Mucosa of rectum (tissue), 2 donors: ENCODE data around the gene NPR1.

Experiments used
- H3K27ac ChIP-seq, 2 donors: one replicate each; pipeline ENCODE4 v1.7.0; 2013; ENCODE audit warnings: inconsistent platforms in 2 of 2, low read depth in 2 of 2, low read length in 2 of 2
- H3K27me3 ChIP-seq, 2 donors: one replicate each; pipeline ENCODE4 v1.7.0; 2013; ENCODE audit warnings: low read length in 2 of 2; ENCODE audit not compliant: control insufficient read depth in 2 of 2, insufficient read depth in 2 of 2
- H3K36me3 ChIP-seq, 2 donors: one replicate each; pipeline ENCODE4 v1.7.0; 2013; ENCODE audit warnings: low read length in 2 of 2; ENCODE audit not compliant: control insufficient read depth in 2 of 2, insufficient read depth in 2 of 2
- H3K4me1 ChIP-seq, 2 donors: one replicate each; pipeline ENCODE4 v1.7.0; 2013; ENCODE audit warnings: low read length in 2 of 2, mild to moderate bottlenecking in 1 of 2; ENCODE audit not compliant: control insufficient read depth in 2 of 2, insufficient read depth in 2 of 2
- H3K4me3 ChIP-seq, 2 donors: one replicate each; pipeline ENCODE4 v1.7.0; 2013; ENCODE audit warnings: low read length in 2 of 2
- H3K9ac ChIP-seq, 2 donors: one replicate each; pipeline ENCODE4 v1.7.0; 2013; ENCODE audit warnings: low read length in 2 of 2, low read depth in 1 of 2, mild to moderate bottlenecking in 1 of 2
- H3K9me3 ChIP-seq, 2 donors: one replicate each; pipeline ENCODE4 v1.7.0; 2013; ENCODE audit warnings: low read length in 2 of 2; ENCODE audit not compliant: control insufficient read depth in 2 of 2
- donor health status: healthy.
- donor health status: Normal muscosa, but diverticular disease.

The NPR1 gene

DNA sequence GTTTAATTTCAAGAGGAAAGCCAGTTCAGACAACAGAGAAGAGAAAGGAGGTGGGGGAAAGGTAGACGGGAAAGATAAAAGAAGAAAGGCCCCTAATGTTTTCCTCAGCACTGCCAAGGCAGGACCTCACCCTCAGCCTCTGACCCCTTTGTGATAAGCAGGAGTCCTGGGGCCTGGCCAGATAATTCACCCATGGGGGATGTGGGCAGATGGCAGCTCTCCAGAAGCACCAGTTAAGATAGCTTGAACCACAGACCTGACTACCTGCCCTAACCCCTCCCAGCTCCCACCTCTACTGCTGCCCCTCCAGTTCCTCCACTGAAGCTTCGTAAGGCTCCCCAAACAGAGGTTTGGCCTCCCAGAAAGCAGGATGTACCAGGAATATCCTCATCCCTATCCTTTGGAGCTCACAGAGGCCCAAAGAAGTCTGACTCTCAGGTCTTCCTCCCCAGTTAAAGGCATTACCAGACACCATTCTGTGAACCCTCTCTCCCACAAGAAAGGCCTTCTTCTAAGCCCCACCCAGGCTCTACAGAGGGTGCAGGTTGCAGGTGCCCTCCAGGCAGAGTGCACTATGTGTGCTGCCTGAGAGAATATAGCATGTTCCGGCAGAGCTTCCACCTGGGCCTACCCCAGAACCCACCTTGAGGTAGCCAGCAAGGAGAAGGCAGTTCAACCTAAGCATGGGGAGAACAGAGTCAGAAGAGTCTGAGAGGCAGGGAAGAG, 29.2 kb upstream of the NPR1 start:
- Histone ChIP-seq H3K4me3 (no peak overlapping the region), H3K36me3 (peaks cover 16 to 23% of the 10 kb centered on the region in 2 donors), H3K4me1 (peaks cover 6 to 11% of the 10 kb centered on the region in 2 donors), H3K9me3 (no peaks in the 10 kb centered on the region), H3K27ac (no peak overlapping the region), H3K9ac (no peak overlapping the region), H3K27me3 (no peaks in the 10 kb centered on the region)

DNA sequence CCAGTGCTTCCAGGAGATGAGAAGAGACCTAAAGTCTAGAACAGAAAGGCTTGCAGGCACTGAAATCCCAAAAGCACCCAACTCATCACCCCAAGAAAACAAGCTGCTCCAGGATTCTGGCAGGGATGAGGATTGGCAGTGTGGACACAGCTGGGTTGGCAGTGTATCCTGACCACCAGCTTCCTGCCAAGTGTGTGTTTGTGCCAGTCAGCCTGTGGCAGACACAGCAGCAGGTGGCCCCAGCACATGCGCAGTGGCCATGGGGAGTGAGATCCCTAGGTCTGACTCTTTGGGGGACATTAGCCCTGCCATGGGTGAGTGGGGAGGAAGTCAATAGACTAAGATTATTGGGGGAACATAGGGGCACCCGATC, 28.6 kb upstream of the NPR1 start:
- Histone ChIP-seq H3K27me3 (no peaks in the 10 kb centered on the region), H3K27ac (no peak overlapping the region), H3K4me1 (peaks cover 6 to 11% of the 10 kb centered on the region in 2 donors), H3K36me3 (peaks cover 14 to 18% of the 10 kb centered on the region in 2 donors), H3K4me3 (no peak overlapping the region), H3K9me3 (no peaks in the 10 kb centered on the region), H3K9ac (no peak overlapping the region)

DNA sequence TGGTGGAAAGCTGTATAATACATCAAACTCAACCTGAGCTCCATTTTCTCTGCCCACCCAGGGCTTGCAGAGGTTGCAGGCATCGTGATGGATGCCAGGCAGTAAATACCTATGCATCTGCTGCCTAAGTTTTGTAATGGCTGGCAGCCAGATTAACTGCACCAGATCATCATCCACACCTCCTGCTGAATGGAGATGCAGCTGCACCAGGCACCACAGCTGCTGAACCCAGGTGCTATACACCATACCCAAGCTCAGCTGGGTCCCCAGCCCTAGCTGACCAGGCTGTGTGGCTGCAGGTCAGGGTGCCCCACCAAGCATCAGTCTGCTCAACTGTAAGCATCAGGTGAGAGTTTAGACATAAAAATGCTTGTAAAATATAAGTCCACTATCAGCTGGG, 26.7 kb upstream of the NPR1 start:
- no peak overlapping the region for H3K27ac ChIP-seq
- H3K9me3 ChIP-seq: no peaks in the 10 kb centered on the region
- peaks cover 6 to 11% of the 10 kb centered on the region in 2 donors for H3K4me1 ChIP-seq

DNA sequence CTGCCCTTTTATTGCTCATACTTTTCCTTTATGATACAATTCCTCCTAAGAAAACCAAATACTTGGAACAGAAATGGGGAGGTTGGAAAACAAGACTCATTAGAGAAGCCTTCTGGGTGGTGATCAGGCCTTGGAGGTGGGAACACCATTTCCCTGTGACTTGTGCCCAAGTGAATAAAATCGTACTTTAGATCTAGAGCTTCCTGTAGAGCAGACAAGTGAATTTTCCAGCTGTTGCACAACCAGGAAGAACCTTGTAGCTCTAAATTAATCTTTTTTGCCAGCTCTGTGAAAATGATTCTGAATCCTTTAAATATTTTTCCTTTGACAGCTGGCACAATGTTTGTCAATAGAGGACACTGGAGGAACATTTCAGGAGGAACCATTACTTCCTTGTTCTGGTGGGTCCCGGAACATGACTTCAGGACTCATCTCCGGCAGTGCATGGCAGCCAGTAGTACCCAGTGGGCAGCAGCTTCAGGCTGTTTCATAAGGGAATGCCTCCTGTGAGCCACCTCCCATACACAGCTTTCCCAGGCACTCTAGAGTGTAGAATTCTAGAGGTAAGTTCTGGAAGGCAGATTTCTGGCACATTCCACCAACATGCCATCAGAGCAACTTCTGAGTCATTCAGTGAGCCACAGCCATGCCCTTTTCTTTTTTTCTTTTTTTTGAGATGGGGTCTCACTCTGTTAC, 25.5 kb upstream of the NPR1 start:
- Histone ChIP-seq H3K9ac (no peak overlapping the region), H3K4me3 (peak overlapping the region in 1 of 2 donors; percentile 24), H3K27ac (peak overlapping the region; percentile 25 to 60)

More for the DNA sequence above, 26.7 kb upstream of the NPR1 start:
- H3K4me3 ChIP-seq: no peak overlapping the region
- no peaks in the 10 kb centered on the region for H3K27me3 ChIP-seq
- H3K9ac ChIP-seq: no peak overlapping the region
- H3K36me3 ChIP-seq: peaks cover 0 to 2% of the 10 kb centered on the region in 2 donors

DNA sequence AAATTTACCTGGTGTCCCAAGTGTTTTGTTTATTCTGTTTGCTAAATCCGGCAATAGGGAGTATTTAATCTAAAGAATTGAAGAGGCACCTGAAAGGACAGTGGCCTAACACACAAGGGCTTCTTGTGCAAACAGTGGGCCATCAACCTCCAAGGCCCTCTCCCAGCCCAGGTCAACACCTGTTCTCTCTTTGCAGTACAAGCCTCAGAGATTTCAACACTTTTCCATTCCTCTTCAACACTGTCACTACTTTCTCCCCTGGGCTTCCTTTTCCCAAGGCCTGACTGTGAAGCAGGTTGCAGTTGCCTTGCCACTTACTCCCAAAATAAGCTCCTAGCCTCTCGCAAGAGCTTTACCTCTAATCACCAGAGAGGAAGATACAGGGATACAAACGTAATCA, 23.2 kb upstream of the NPR1 start:
- Histone ChIP-seq H3K9me3 (no peaks in the 10 kb centered on the region), H3K9ac (no peak overlapping the region), H3K27me3 (no peaks in the 10 kb centered on the region), H3K36me3 (no peaks in the 10 kb centered on the region), H3K4me3 (no peak overlapping the region), H3K27ac (no peak overlapping the region), H3K4me1 (peaks cover 14 to 18% of the 10 kb centered on the region in 2 donors)

More for the DNA sequence above, 25.5 kb upstream of the NPR1 start:
- Histone ChIP-seq H3K9me3 (no peaks in the 10 kb centered on the region), H3K4me1 (peaks cover 6 to 11% of the 10 kb centered on the region in 2 donors), H3K27me3 (no peaks in the 10 kb centered on the region), H3K36me3 (no peaks in the 10 kb centered on the region)

DNA sequence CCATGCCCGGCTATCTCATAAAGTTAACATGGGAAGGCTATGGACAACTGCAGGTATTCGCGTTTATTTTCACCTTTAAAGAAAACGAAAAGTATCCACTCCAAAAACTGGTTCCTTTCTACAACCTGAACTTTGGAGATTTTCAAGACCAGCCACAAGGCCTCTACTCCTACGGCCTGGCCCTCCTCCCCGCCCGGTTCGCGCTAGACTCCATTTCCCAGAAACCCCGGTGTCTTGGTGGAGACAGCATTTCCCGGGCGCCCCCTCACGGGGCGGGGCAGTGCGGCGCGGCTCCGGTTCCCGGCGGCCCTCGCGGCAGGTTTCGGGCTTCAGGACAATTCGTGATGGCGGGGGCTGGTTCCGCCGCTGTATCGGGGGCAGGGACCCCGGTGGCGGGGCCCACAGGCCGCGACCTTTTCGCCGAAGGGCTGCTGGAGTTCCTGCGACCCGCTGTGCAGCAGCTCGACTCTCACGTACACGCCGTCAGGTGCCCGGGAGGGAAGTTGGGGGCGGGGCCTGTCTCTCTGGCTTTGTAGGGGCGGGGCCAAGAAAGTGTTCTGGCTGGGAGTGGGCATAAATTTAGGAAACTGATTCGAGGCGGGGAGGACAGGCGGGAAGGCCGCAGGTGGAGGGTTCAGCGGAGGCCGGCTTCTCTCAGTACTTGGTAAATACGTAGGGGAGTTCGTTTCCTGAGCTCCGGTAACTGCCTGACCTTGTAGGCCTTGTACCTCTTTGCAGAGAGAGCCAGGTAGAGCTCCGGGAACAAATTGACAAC, 19.9 kb upstream of the NPR1 start, which contains the start of gene SNAPIN:
Gene SNAPIN (plus strand): TSS at position 304 of the 775 bp plus-strand sequence. CDS start 41 bp downstream, at position 345.
- Histone ChIP-seq H3K9ac (peak within 1 kb of the TSS; percentile 89 to 93), H3K4me1 (peaks cover 8 to 11% of the 10 kb centered on the region in 2 donors), H3K27me3 (no peaks in the 10 kb centered on the region), H3K27ac (peak within 1 kb of the TSS; percentile 88 to 92), H3K9me3 (no peaks in the 10 kb centered on the region), H3K4me3 (peak within 1 kb of the TSS; percentile 92 to 94), H3K36me3 (peaks cover 27% of the 10 kb centered on the region in 2 donors)

DNA sequence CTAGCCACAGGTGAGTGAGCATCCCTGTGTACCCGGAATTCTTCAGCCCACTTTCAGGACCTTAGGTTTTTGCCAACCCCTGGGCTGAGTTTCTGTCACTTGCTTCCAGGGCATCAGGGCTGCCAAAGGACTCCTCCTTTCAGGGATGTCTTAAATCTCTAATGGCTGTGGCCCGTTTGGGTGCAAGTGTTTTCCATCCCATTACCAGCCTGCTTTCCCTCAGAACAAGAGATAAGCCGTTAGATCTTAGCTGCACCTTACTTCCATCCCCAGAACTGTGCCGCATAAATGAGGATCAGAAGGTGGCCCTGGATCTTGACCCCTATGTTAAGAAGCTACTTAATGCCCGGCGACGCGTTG, 19.3 kb upstream of the NPR1 start:
- peaks cover 8 to 11% of the 10 kb centered on the region in 2 donors for H3K4me1 ChIP-seq
- H3K9ac ChIP-seq: peak overlapping the region; percentile 89 to 93
- H3K27me3 ChIP-seq: no peaks in the 10 kb centered on the region
- no peaks in the 10 kb centered on the region for H3K9me3 ChIP-seq
- H3K4me3 ChIP-seq: peak overlapping the region; percentile 92 to 94
- H3K36me3 ChIP-seq: peaks cover 30 to 33% of the 10 kb centered on the region in 2 donors
- H3K27ac ChIP-seq: peak overlapping the region; percentile 88 to 92

DNA sequence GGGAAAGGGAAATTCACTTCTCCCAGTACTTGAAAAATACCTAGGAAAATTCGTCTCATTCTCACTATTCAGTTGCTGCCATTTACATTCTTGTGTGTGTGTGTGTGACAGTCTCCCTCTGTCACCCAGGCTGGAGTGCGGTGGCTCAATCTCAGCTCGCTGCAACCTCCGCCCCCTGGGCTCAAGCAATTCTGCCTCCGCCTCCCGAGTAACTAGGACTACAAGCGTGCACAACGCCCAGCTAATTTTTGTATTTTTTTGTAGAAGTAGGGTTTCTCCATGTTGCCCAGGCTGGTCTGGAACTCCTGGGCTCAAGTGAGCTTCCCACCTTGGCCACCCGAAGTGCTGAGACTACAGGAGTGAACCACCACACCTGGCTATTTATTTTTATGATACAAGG, 18.8 kb upstream of the NPR1 start:
- peaks cover 8 to 11% of the 10 kb centered on the region in 2 donors for H3K4me1 ChIP-seq
- no peaks in the 10 kb centered on the region for H3K9me3 ChIP-seq
- peaks cover 36 to 37% of the 10 kb centered on the region in 2 donors for H3K36me3 ChIP-seq
- peak overlapping the region; percentile 92 to 94 for H3K4me3 ChIP-seq
- H3K9ac ChIP-seq: peak overlapping the region in 1 of 2 donors; percentile 89
- H3K27ac ChIP-seq: no peak overlapping the region
- H3K27me3 ChIP-seq: no peaks in the 10 kb centered on the region

DNA sequence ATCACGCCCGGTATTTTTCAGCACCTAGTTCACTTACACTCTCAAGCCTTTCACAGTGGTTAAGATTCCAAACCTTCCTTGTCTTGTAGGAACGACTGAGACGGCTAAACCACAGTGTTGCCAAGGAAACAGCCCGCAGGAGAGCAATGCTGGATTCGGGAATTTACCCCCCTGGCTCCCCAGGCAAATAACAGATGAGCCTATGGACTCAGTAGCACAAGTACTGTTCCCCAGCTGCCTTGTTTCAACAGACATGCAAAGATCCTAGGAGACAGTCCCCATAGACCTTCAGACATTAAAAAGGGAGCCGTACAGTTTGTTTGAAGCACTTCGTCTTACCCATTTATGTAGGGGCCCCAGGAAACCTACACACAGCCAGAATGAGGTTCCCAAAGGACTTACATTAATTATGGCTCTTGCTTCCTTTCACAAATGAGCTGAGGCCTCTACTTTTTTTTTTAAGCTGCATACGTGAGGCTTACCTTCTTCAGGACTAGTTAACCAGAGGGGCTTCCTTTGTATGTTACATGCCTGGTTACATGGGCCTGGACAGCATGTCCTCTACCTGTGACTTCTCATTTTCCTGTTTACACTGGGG, 17.3 kb upstream of the NPR1 start:
- no peaks in the 10 kb centered on the region for H3K9me3 ChIP-seq
- no peaks in the 10 kb centered on the region for H3K27me3 ChIP-seq
- no peak overlapping the region for H3K9ac ChIP-seq
- peaks cover 8 to 11% of the 10 kb centered on the region in 2 donors for H3K4me1 ChIP-seq
- H3K4me3 ChIP-seq: no peak overlapping the region
- no peak overlapping the region for H3K27ac ChIP-seq
- H3K36me3 ChIP-seq: peaks cover 51 to 52% of the 10 kb centered on the region in 2 donors
